Loucy (cell line): ENCODE results near the gene SLC4A8.
A peak's percentile ranks its signal among the peaks of the same experiment; 100 is the strongest.

Experiments
- H2AFZ ChIP-seq: fragments of 200-600 bp; sonication (generic); 2 replicates; pipeline ENCODE4 v1.6.0; 2016; ENCODE audit warnings: antibody characterized with exemption, mild to moderate bottlenecking, low read length, moderate library complexity
- H3F3A ChIP-seq: fragments of 200-600 bp; 2 replicates; pipeline ENCODE4 v1.6.0; 2016; ENCODE audit warnings: antibody characterized with exemption, low read depth, mild to moderate bottlenecking
- H3K27me3 ChIP-seq: fragments of 200-600 bp; sonication (generic); 2 replicates; pipeline ENCODE4 v1.6.1; 2014; ENCODE audit warnings: low read length, mild to moderate bottlenecking; ENCODE audit not compliant: insufficient read depth, poor library complexity, severe bottlenecking
- H3K36me3 ChIP-seq: fragments of 200-600 bp; sonication (generic); 2 replicates; pipeline ENCODE4 v1.6.1; 2016; ENCODE audit warnings: low read length; ENCODE audit not compliant: insufficient read depth
- H3K4me1 ChIP-seq: fragments of 200-600 bp; sonication (generic); 2 replicates; pipeline ENCODE4 v1.5.1; 2014; ENCODE audit warnings: low read length, mild to moderate bottlenecking; ENCODE audit not compliant: insufficient read depth, poor library complexity, severe bottlenecking
- H3K4me2 ChIP-seq: fragments of 200-600 bp; sonication (generic); 2 replicates; pipeline ENCODE4 v1.6.0; 2014; ENCODE audit warnings: antibody characterized with exemption, low read length, low read depth, mild to moderate bottlenecking; ENCODE audit not compliant: poor library complexity, severe bottlenecking
- H3K4me3 ChIP-seq: fragments of 200-600 bp; sonication (generic); 2 replicates; pipeline ENCODE4 v1.5.1; 2014; ENCODE audit warnings: low read length, mild to moderate bottlenecking, mixed read lengths; ENCODE audit not compliant: poor library complexity, severe bottlenecking
- H3K79me2 ChIP-seq: fragments of 200-600 bp; sonication (generic); 2 replicates; pipeline ENCODE4 v1.6.1; 2014; ENCODE audit warnings: low read length; ENCODE audit not compliant: insufficient read depth
- H3K9ac ChIP-seq: fragments of 200-600 bp; sonication (generic); 2 replicates; pipeline ENCODE4 v1.6.0; 2014; ENCODE audit warnings: mild to moderate bottlenecking, low read depth, low read length, moderate library complexity; ENCODE audit not compliant: poor library complexity, severe bottlenecking
- H3K9me2 ChIP-seq: fragments of 200-600 bp; sonication (generic); replicated peaks from 2 replicates; pipeline ENCODE4 v1.6.1; 2016; ENCODE audit warnings: low read depth, low read length, mixed read lengths
- H3K9me3 ChIP-seq: fragments of 200-600 bp; sonication (generic); 2 replicates; pipeline ENCODE4 v1.6.1; 2014; ENCODE audit warnings: mild to moderate bottlenecking, antibody characterized with exemption, low read length, low read depth; ENCODE audit not compliant: insufficient read depth
- H4K20me1 ChIP-seq: fragments of 200-600 bp; sonication (generic); 2 replicates; pipeline ENCODE4 v1.6.0; 2014; ENCODE audit warnings: antibody characterized with exemption, low read length, mild to moderate bottlenecking; ENCODE audit not compliant: insufficient read depth, poor library complexity, severe bottlenecking
- EZH2phosphoT487 ChIP-seq: fragments of 200-600 bp; IDR thresholded peaks from 2 replicates; pipeline ENCODE4 v1.6.1; 2018; ENCODE audit warnings: antibody characterized with exemption, mild to moderate bottlenecking, moderate library complexity, borderline replicate concordance
- TF ChIP-seq, protein P1 (sequence below): fragments of 200-600 bp; sonication (generic); conservative IDR thresholded peaks from 2 replicates; pipeline ENCODE4 v1.5.1; 2014; ENCODE audit warnings: mild to moderate bottlenecking, antibody characterized with exemption, low read length

Gene SLC4A8

GRCh38 chr12:51406290-51406689, 18.3 kb upstream of the SLC4A8 start:
- Histone ChIP-seq H3K9me2 (no peaks in the 10 kb centered on the region), H3K36me3 (no peaks in the 10 kb centered on the region), H3K79me2 (no peaks in the 10 kb centered on the region), H3F3A (no peaks in the 10 kb centered on the region), H3K4me1 (peaks cover 29% of the 10 kb centered on the region), H3K9me3 (no peaks in the 10 kb centered on the region), H3K27me3 (no peaks in the 10 kb centered on the region), H3K4me3 (no peak overlapping the region), H3K9ac (no peak overlapping the region), H4K20me1 (no peaks in the 10 kb centered on the region), H2AFZ (no peak overlapping the region), H3K4me2 (no peak overlapping the region)
- no peak for TF ChIP-seq EZH2phosphoT487
- TF ChIP-seq, protein P1, sequence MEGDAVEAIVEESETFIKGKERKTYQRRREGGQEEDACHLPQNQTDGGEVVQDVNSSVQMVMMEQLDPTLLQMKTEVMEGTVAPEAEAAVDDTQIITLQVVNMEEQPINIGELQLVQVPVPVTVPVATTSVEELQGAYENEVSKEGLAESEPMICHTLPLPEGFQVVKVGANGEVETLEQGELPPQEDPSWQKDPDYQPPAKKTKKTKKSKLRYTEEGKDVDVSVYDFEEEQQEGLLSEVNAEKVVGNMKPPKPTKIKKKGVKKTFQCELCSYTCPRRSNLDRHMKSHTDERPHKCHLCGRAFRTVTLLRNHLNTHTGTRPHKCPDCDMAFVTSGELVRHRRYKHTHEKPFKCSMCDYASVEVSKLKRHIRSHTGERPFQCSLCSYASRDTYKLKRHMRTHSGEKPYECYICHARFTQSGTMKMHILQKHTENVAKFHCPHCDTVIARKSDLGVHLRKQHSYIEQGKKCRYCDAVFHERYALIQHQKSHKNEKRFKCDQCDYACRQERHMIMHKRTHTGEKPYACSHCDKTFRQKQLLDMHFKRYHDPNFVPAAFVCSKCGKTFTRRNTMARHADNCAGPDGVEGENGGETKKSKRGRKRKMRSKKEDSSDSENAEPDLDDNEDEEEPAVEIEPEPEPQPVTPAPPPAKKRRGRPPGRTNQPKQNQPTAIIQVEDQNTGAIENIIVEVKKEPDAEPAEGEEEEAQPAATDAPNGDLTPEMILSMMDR, result no peak

- no peaks in the 10 kb centered on the region for H3K36me3 ChIP-seq
- no peaks in the 10 kb centered on the region for H4K20me1 ChIP-seq
- H3K4me1 ChIP-seq, result peaks cover 29% of the 10 kb centered on the region
- no peak overlapping the region for H2AFZ ChIP-seq
- no peak overlapping the region for H3K4me3 ChIP-seq
- TF ChIP-seq EZH2phosphoT487, result no peak
- TF ChIP-seq, protein P1, result no peak
- H3K9ac ChIP-seq, result peak overlapping the region; percentile 49
- no peaks in the 10 kb centered on the region for H3K27me3 ChIP-seq
- H3K4me2 ChIP-seq, result peak overlapping the region; percentile 38
- no peaks in the 10 kb centered on the region for H3F3A ChIP-seq
- no peaks in the 10 kb centered on the region for H3K79me2 ChIP-seq
- H3K9me3 ChIP-seq, result no peaks in the 10 kb centered on the region
- no peaks in the 10 kb centered on the region for H3K9me2 ChIP-seq
Observed at GRCh38 chr12:51406859-51407258, 17.8 kb upstream of the SLC4A8 start.

DNA sequence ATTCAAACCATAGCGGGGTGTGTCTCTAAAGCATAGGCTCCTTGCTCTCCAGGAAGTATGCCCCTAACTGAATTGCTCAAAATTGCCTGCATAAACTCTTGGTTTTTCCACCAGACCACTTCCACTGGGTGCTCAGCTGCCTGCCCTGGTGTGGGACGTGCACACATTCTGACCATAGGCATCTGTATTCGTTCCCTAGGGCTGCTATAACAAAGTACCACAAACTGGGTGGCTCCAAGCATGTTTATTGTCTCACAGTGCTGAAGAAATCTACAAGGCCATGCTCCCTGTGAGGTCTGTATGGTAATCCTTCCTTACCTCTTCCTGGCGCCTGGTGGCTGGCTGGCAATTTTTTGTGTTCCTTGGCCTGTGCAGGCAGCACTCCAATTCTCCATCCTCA, 17.0 kb upstream of the SLC4A8 start:
- peak overlapping the region; percentile 2 for H3K4me3 ChIP-seq
- H3F3A ChIP-seq, result no peaks in the 10 kb centered on the region
- no peaks in the 10 kb centered on the region for H3K27me3 ChIP-seq
- H4K20me1 ChIP-seq, result no peaks in the 10 kb centered on the region
- H3K79me2 ChIP-seq, result no peaks in the 10 kb centered on the region
- peak overlapping the region; percentile 54 for H2AFZ ChIP-seq
- no peaks in the 10 kb centered on the region for H3K9me2 ChIP-seq
- peak overlapping the region; percentile 49 for H3K9ac ChIP-seq
- no peaks in the 10 kb centered on the region for H3K9me3 ChIP-seq
- H3K36me3 ChIP-seq, result no peaks in the 10 kb centered on the region
- TF ChIP-seq EZH2phosphoT487, result no peak
- TF ChIP-seq, protein P1, result no peak
- peaks cover 34% of the 10 kb centered on the region for H3K4me1 ChIP-seq
- H3K4me2 ChIP-seq, result peak overlapping the region; percentile 38
